HepG2 (cell line): ENCODE results near the gene DGKD. TPM values are rescaled to one million over a fixed set of nuclear protein-coding genes. Genes with fewer than 3 reads are reported as not detected.

ENCODE experiments used
- ARHGAP35 ChIP-seq: sonication (generic); formaldehyde crosslinking; IDR thresholded peaks from 2 replicates; pipeline ENCODE4 v1.9.0; 2022; ENCODE audit warnings: mild to moderate bottlenecking, inconsistent platforms, moderate library complexity, missing genetic modification reagents, borderline replicate concordance
- CCDC6 ChIP-seq: sonication (generic); formaldehyde crosslinking; IDR thresholded peaks from 2 replicates; pipeline ENCODE4 v1.8.1; 2022; ENCODE audit warnings: mild to moderate bottlenecking, missing genetic modification reagents, moderate library complexity
- FOXM1 ChIP-seq: sonication (generic); formaldehyde crosslinking; IDR thresholded peaks from 2 replicates; pipeline ENCODE4 v1.5.0; 2020; ENCODE audit warnings: missing genetic modification reagents
- GLMP ChIP-seq: sonication (generic); formaldehyde crosslinking; IDR thresholded peaks from 2 replicates; pipeline ENCODE4 v1.9.0; 2021; ENCODE audit warnings: missing genetic modification reagents, mild to moderate bottlenecking, borderline replicate concordance
- JDP2 ChIP-seq: sonication (generic); formaldehyde crosslinking; IDR thresholded peaks from 2 replicates; pipeline ENCODE4 v1.8.1; 2022; ENCODE audit warnings: missing genetic modification reagents, borderline replicate concordance
- KDM6A ChIP-seq: IDR thresholded peaks from 2 replicates; pipeline ENCODE4 v1.6.1; 2016; ENCODE audit warnings: low read depth
- MYPOP ChIP-seq: sonication (generic); formaldehyde crosslinking; IDR thresholded peaks from 2 replicates; pipeline ENCODE4 v1.8.1; 2023; ENCODE audit warnings: mild to moderate bottlenecking, moderate library complexity, missing genetic modification reagents
- NFKB2 ChIP-seq: sonication (generic); formaldehyde crosslinking; IDR thresholded peaks from 2 replicates; pipeline ENCODE4 v1.4.0; 2020; ENCODE audit warnings: missing genetic modification reagents, borderline replicate concordance
- NFKBIZ ChIP-seq: IDR thresholded peaks from 2 replicates; pipeline ENCODE4 v1.6.1; 2018; ENCODE audit warnings: missing genetic modification reagents, missing compliant biosample characterization
- NR0B2 ChIP-seq: sonication (generic); formaldehyde crosslinking; IDR thresholded peaks from 2 replicates; pipeline ENCODE4 v1.4.0; 2020; ENCODE audit warnings: mild to moderate bottlenecking, missing genetic modification reagents
- POGK ChIP-seq: sonication (generic); formaldehyde crosslinking; conservative IDR thresholded peaks from 2 replicates; pipeline ENCODE4 v1.8.0; 2022; ENCODE audit warnings: mild to moderate bottlenecking, moderate library complexity, missing genetic modification reagents
- SP4 ChIP-seq: sonication (generic); formaldehyde crosslinking; IDR thresholded peaks from 2 replicates; pipeline ENCODE4 v1.8.1; 2023; ENCODE audit warnings: mild to moderate bottlenecking, missing genetic modification reagents
- WIZ ChIP-seq: sonication (generic); formaldehyde crosslinking; IDR thresholded peaks from 2 replicates; pipeline ENCODE4 v1.5.1; 2020; ENCODE audit warnings: mild to moderate bottlenecking, missing genetic modification reagents
- ZBTB8A ChIP-seq: sonication (generic); formaldehyde crosslinking; IDR thresholded peaks from 2 replicates; pipeline ENCODE4 v1.4.0; 2020; ENCODE audit warnings: mild to moderate bottlenecking, low read depth, missing genetic modification reagents, borderline replicate concordance
- ZFP37 ChIP-seq: sonication (generic); formaldehyde crosslinking; IDR thresholded peaks from 2 replicates; pipeline ENCODE4 v1.4.0; 2020; ENCODE audit warnings: missing genetic modification reagents, borderline replicate concordance
- ZFYVE20 ChIP-seq: sonication (generic); formaldehyde crosslinking; IDR thresholded peaks from 2 replicates; pipeline ENCODE4 v1.8.0; 2023; ENCODE audit warnings: low read depth, mild to moderate bottlenecking, moderate library complexity, missing genetic modification reagents, borderline replicate concordance
- ZNF296 ChIP-seq: sonication (generic); formaldehyde crosslinking; conservative IDR thresholded peaks from 2 replicates; pipeline ENCODE4 v1.5.0; 2020; ENCODE audit warnings: mild to moderate bottlenecking, missing genetic modification reagents
- ZNF430 ChIP-seq: sonication (generic); formaldehyde crosslinking; IDR thresholded peaks from 2 replicates; pipeline ENCODE4 v1.9.0; 2021; ENCODE audit warnings: mild to moderate bottlenecking, missing genetic modification reagents
- ZNF496 ChIP-seq: sonication (generic); formaldehyde crosslinking; IDR thresholded peaks from 2 replicates; pipeline ENCODE4 v1.8.1; 2023; ENCODE audit warnings: mild to moderate bottlenecking, moderate library complexity, missing genetic modification reagents; ENCODE audit not compliant: insufficient replicate concordance
- ZNF549 ChIP-seq: sonication (generic); formaldehyde crosslinking; IDR thresholded peaks from 2 replicates; pipeline ENCODE4 v1.5.0; 2020; ENCODE audit warnings: missing genetic modification reagents
- ZNF619 ChIP-seq: sonication (generic); formaldehyde crosslinking; IDR thresholded peaks from 2 replicates; pipeline ENCODE4 v1.4.0; 2020; ENCODE audit warnings: mild to moderate bottlenecking, missing genetic modification reagents
- ZSCAN31 ChIP-seq: sonication (generic); formaldehyde crosslinking; IDR thresholded peaks from 2 replicates; pipeline ENCODE4 v1.5.0; 2020; ENCODE audit warnings: low read depth, mild to moderate bottlenecking, missing genetic modification reagents
- polyA plus RNA-seq, 8 experiments: library from polyadenylated mRNA; depleted of rRNA in 3 of 8; stranded (reverse) in 7 of 8; unstranded in 1 of 8; fragments of >200 nt; fragmentation: Illumina TruSeq in 4 of 8; extraction: Trizol in 4 of 8; gene quantifications; 2 replicates each; pipeline versions ENCODE4 v1.2.1 to v1.2.3, GENCODE V29; 2011 to 2016; ENCODE audit warnings: low read depth in 4 of 8, missing spikeins in 1 of 8, mixed read lengths in 1 of 8; ENCODE audit not compliant: insufficient read depth in 1 of 8
- total RNA-seq, 5 experiments: library from RNA; depleted of rRNA; stranded (reverse); fragments of >200 nt; fragmentation: Illumina TruSeq; extraction: Trizol; gene quantifications; 2 replicates each; pipeline ENCODE4 v1.2.3, GENCODE V29; 2016; ENCODE audit warnings: low read depth in 1 of 5
- TF ChIP-seq, protein P1 (sequence below): sonication (generic); formaldehyde crosslinking; IDR thresholded peaks from 2 replicates; pipeline ENCODE4 v1.5.0; 2020; ENCODE audit warnings: missing genetic modification reagents

The DGKD gene
- total and polyA plus RNA-seq, 2 of the 13 experiments (the other 11 are each of a cell fraction or from before 2014, with no cell fraction given): 24.5 to 33.2 TPM

GRCh38 chr2:233387667-233388528 lies 33.6 kb downstream of the DGKD start (continued):
- TF ChIP-seq ZNF430 (CRISPR knock-in tag) (peak; percentile 79; the same call in 1 of the 2 replicates), MYPOP (CRISPR knock-in tag) (no peak), ZNF296 (CRISPR knock-in tag) (no peak), ZBTB8A (no peak), CCDC6 (CRISPR knock-in tag) (no peak), ZFYVE20 (CRISPR knock-in tag) (no peak), NR0B2 (no peak), ZSCAN31 (CRISPR knock-in tag) (no peak), ZFP37 (CRISPR knock-in tag) (0 out of 2 replicates have a peak, but pooled peaks have one; percentile 23), NFKB2 (CRISPR knock-in tag) (peak; percentile 68; the same call in 1 of the 2 replicates), NFKBIZ (CRISPR knock-in tag) (peak; percentile 74; the same call in 1 of the 2 replicates), WIZ (CRISPR knock-in tag) (no peak), ZNF549 (CRISPR knock-in tag) (no peak), ARHGAP35 (CRISPR knock-in tag) (no peak), SP4 (CRISPR knock-in tag) (no peak), GLMP (CRISPR knock-in tag) (no peak), ZNF496 (CRISPR knock-in tag) (no peak), JDP2 (CRISPR knock-in tag) (no peak), KDM6A (CRISPR knock-in tag) (peak; percentile 82; the same call in 1 of the 2 replicates), ZNF619 (CRISPR knock-in tag) (peak; percentile 61; the same call in 1 of the 2 replicates), FOXM1 (CRISPR knock-in tag) (no peak), POGK (CRISPR knock-in tag) (0 out of 2 replicates have a peak, but pooled peaks have one; percentile 70)
- TF ChIP-seq, protein P1, sequence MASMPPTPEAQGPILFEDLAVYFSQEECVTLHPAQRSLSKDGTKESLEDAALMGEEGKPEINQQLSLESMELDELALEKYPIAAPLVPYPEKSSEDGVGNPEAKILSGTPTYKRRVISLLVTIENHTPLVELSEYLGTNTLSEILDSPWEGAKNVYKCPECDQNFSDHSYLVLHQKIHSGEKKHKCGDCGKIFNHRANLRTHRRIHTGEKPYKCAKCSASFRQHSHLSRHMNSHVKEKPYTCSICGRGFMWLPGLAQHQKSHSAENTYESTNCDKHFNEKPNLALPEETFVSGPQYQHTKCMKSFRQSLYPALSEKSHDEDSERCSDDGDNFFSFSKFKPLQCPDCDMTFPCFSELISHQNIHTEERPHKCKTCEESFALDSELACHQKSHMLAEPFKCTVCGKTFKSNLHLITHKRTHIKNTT (CRISPR knock-in tag): no peak
